Left cardiac atrium (tissue), 4 donors: ENCODE results near the gene CAMK1D. TPM values are rescaled to one million over a fixed set of nuclear protein-coding genes. Genes with fewer than 3 reads are reported as not detected.

Source experiments
- ATAC-seq, 2 donors: fragments of 200-7000 bp; cut with Tn5 transposase; one replicate each; pipeline ENCODE4 v1.9.1; 2020; ENCODE audit warnings: mild to moderate bottlenecking in 2 of 2, moderate library complexity in 2 of 2
- DNase-seq: peaks from one replicate; pipeline ENCODE4 v3.0.0-alpha.2; 2020
- intact Hi-C, 2 donors: fragments of 100-400 bp; cut with DNase I; formaldehyde crosslinking; loops; one replicate each; pipeline versions ENCODE4 v1.14.1 to v1.15.1; 2022 to 2023
- total RNA-seq, 2 donors: library from RNA; stranded (reverse); fragmentation: NEBNext Ultra II Directional; extraction: Animal tissue kit (Norgen Biotek cat#: 25700); gene quantifications; one replicate each; pipeline ENCODE4 v1.2.1, GENCODE V29; 2021
- donor health status: DM: no; HTN: yes; CAD: no.
- donor health status: DM: no; HTN: yes; CAD: no; lungs with severe emphysema.
- donor health status: DM: yes; HTN: yes; CAD: no.
- donor health status: Dilated cardiomyopathy.

Gene CAMK1D
- total RNA-seq, 2 donors from 2014 or later, result 23.8 to 38.5 TPM

- intact Hi-C loops, result loop anchor here in 1 of 2 donors (5.0 kb wide), 1 partner anchor 34 kb away; no protein-coding TSS in a partner anchor
- ATAC-seq, result peak in 1 of 2 donors; percentile 53
- no peak for DNase-seq
Observed at GRCh38 chr10:12391206-12391605, 41.9 kb downstream of the CAMK1D start.

GRCh38 chr10:12393831-12394230 is 44.5 kb downstream of the CAMK1D start:
- DNase-seq (no peak), ATAC-seq (no peak)
- intact Hi-C loops, result loop anchor here in 1 of 2 donors (5.0 kb wide), 1 partner anchor 37 kb away; no protein-coding TSS in a partner anchor

- intact Hi-C loops, result loop anchor here in 1 of 2 donors (5.0 kb wide), 1 partner anchor 37 kb away; no protein-coding TSS in a partner anchor
- no peak for DNase-seq
- no peak for ATAC-seq
Observed at GRCh38 chr10:12394241-12395033, 45.1 kb downstream of the CAMK1D start.

GRCh38 chr10:12396093-12396492 is 46.7 kb downstream of the CAMK1D start:
- intact Hi-C loops, result no loop called here
- ATAC-seq (no peak), DNase-seq (no peak)

- DNase-seq (no peak), ATAC-seq (peak; percentile 69 to 75)
Observed at GRCh38 chr10:12396567-12396966, 47.2 kb downstream of the CAMK1D start.

GRCh38 chr10:12397147-12397896 is 48.0 kb downstream of the CAMK1D start:
- DNase-seq (no peak), ATAC-seq (no peak)
- intact Hi-C loops, result no loop called here

More at GRCh38 chr10:12396567-12396966, 47.2 kb downstream of the CAMK1D start:
- intact Hi-C loops, result no loop called here

GRCh38 chr10:12397941-12398340 is 48.6 kb downstream of the CAMK1D start:
- ATAC-seq, result no peak
- DNase-seq, result no peak
- intact Hi-C loops, result no loop called here

GRCh38 chr10:12400266-12400931 is 51.1 kb downstream of the CAMK1D start:
- intact Hi-C loops, result no loop called here
- no peak for ATAC-seq

GRCh38 chr10:12401466-12401865 is 52.1 kb downstream of the CAMK1D start:
- DNase-seq (no peak), ATAC-seq (no peak)
- intact Hi-C loops, result no loop called here

More at GRCh38 chr10:12400266-12400931, 51.1 kb downstream of the CAMK1D start:
- no peak for DNase-seq

- DNase-seq (no peak), ATAC-seq (no peak)
- intact Hi-C loops, result no loop called here
Observed at GRCh38 chr10:12403119-12403518, 53.8 kb downstream of the CAMK1D start.

GRCh38 chr10:12405342-12406320 is 56.3 kb downstream of the CAMK1D start:
- DNase-seq (no peak), ATAC-seq (peak; percentile 34 to 47)
- intact Hi-C loops, result no loop called here

- DNase-seq (no peak), ATAC-seq (no peak)
- intact Hi-C loops, result no loop called here
Observed at GRCh38 chr10:12406764-12407400, 57.5 kb downstream of the CAMK1D start.

- ATAC-seq (no peak), DNase-seq (no peak)
- intact Hi-C loops, result no loop called here
Observed at GRCh38 chr10:12408472-12408871, 59.1 kb downstream of the CAMK1D start.

- ATAC-seq (no peak), DNase-seq (no peak)
- intact Hi-C loops, result no loop called here
Observed at GRCh38 chr10:12409161-12409560, 59.8 kb downstream of the CAMK1D start.

- intact Hi-C loops, result no loop called here
- ATAC-seq (no peak), DNase-seq (no peak)
Observed at GRCh38 chr10:12409613-12410012, 60.3 kb downstream of the CAMK1D start.

GRCh38 chr10:12412666-12413368 is 63.5 kb downstream of the CAMK1D start:
- no peak for ATAC-seq
- intact Hi-C loops, result no loop called here
- no peak for DNase-seq

GRCh38 chr10:12413369-12413711 is 64.0 kb downstream of the CAMK1D start:
- ATAC-seq, result no peak
- intact Hi-C loops, result no loop called here
- DNase-seq, result no peak
